TTC549 (cell line): ENCODE results near the gene FOXP4.

Source experiments
- FAIRE-seq: peaks from 2 replicates; lab custom pipeline; 2012; peaks lifted over from hg19 to GRCh38; lab: Jason Lieb, UNC

FOXP4 gene

DNA sequence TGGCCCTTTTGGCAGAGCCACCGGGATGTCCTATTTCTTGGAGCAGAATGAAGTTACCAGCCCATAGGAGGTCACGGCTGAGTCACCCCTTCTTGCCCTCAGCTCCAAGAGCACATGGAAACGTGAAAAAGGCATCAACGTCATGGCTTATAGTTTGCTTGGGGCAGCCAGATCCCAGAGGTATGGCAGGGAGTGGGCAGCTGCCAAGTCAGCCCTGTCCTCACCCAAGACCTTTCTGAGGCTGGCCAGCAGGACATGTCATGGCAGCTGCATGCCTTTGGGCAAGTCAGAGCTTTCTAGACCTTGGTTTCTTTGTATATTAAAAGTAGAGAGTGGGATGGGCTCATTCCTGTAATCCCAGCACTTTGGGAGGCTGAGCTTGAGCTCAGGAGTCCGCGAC is 83.9 kb downstream of the FOXP4 start:
- no peak for FAIRE-seq

DNA sequence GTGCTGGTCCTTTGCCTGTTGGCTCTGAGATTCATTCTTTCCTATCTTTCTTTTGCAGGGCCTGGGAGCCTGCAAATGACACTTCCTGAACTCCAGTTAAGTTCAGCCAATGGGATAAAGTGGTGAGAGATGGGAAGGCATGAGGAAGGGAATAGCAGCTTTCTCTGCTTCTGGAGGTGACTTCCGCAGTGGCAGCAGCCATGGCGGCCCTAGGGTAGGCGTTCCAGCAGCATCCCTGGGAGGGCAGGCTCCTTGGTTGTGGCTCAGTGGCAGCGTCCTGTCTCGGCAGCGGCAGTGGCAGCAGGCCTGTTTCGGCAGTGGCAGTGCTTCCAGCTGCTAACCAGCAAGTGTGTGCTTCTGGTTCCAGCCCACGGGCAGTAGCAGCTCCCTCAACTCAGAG is 84.8 kb downstream of the FOXP4 start:
- FAIRE-seq = no peak

DNA sequence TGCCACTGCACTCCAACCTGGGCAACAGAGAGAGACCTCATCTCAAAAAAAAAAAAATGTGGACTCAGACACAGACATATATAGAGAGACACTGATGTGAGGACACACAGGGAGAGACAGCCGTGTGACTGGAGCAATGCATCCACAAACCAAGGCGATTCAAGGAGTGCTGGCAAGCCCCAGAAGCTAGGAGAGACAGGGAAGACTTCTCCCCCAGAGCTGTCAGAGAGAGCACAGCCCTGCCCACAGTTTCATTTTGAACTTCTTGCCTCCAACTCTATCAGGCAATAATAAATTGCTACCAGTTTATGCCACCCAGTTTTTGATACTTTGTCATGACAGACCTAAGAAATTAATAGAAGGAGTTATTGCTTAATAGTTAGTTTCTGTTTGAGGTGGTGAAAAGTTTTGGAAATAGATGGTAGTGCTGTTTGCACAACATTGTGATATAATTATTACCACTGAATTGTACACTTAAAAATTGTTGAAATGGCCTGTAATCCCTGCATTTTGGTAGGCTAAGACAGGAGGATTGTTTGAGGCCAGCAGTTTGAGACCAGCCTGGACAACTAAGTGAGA is 87.0 kb downstream of the FOXP4 start:
- FAIRE-seq = no peak

DNA sequence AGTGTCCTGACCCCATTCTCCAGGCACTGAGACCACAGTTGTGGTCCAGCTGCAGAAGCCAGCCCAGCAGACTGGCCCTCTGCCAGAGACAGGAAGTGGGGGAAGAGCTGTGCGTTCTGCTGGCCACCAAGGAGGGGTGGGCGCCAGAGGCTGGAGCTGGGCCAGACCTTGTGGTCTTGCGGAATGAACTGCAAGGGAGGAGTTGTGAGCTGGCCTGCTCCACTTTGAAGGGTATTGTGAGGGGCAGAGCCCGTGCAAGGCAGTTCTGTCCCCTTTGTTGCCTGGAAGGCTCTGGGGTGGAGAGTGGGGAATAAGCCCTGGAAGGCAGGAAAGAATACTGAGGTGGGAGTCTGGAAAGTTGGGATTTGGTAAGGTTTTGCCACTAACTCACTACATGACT is 88.5 kb downstream of the FOXP4 start:
- FAIRE-seq = no peak

DNA sequence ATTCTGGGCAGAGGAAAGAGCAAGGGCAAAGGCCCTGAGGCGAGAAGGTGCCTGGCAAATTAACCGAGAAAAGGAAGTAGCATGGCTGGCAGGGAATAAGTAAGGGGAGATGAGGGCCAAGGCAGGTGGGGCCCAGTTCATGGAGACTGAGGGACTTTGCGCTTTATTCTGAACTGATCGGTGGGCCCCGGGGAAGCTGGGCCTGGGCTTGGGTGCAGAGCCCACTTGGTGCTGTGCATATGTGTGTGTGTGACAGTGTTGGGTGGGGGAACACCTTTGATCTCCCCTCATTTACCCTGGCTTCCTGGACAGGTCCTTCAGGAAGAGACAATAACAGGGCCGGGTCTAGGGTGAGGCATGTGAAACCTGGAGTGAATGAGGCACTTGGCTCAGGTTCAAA is 89.2 kb downstream of the FOXP4 start:
- no peak for FAIRE-seq

DNA sequence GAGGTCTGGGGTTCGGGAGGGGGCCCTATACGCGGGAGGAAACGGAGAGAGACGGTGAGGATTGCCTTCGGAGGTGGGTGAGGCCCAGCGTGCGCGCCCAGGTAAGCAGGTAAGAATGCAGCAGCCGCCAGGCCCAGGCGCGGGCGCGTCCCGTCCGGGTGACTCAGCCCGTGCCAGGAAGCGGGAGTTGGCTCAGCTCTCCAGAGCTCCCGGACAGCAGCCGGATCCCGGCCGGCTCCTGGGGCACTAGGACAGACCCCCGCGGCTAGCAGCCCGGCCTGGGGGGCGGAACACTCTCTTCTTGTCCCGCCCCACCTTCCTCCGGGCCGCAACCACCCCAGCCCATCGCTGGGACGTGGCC is 90.6 kb downstream of the FOXP4 start:
- no peak for FAIRE-seq

DNA sequence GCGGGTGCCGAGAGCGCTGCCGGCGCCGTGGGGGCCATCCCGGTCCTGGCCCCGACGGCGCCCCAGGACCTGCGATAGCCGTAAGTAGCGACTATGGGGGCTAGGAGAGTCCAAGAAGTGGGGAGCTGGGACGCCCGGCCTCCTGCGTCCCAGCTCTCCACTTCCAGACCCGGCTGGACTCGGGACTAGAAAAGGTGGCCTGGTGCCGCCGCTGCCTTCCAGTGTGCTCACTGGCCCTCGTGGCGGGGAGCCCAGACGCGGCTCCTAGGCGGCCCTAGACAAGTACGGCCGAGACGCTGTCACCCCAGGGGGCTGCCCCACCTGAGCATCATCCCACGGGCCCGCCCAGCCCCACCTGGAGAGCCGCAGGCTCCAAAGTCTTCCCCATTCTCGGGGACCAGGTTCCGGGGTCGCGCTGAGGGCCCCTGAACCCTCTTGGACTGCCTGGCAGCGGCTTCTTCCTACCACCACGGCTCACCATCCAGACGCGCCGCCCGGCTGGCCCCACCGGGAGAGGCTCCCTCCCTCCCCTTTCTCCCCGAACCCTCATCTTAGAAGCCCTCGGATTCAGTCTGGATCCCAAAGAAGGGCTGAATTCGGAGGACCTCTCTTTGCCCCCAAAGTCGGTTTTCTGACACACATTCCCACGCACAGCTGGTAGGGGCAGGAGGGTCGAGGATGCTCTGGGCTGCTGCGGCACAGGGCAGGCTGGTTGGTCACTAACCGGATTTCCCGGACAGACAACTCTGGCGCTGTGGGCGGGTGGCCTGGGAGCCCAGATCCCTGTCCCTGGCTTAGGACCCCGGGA is 91.2 kb downstream of the FOXP4 start:
- no peak for FAIRE-seq

DNA sequence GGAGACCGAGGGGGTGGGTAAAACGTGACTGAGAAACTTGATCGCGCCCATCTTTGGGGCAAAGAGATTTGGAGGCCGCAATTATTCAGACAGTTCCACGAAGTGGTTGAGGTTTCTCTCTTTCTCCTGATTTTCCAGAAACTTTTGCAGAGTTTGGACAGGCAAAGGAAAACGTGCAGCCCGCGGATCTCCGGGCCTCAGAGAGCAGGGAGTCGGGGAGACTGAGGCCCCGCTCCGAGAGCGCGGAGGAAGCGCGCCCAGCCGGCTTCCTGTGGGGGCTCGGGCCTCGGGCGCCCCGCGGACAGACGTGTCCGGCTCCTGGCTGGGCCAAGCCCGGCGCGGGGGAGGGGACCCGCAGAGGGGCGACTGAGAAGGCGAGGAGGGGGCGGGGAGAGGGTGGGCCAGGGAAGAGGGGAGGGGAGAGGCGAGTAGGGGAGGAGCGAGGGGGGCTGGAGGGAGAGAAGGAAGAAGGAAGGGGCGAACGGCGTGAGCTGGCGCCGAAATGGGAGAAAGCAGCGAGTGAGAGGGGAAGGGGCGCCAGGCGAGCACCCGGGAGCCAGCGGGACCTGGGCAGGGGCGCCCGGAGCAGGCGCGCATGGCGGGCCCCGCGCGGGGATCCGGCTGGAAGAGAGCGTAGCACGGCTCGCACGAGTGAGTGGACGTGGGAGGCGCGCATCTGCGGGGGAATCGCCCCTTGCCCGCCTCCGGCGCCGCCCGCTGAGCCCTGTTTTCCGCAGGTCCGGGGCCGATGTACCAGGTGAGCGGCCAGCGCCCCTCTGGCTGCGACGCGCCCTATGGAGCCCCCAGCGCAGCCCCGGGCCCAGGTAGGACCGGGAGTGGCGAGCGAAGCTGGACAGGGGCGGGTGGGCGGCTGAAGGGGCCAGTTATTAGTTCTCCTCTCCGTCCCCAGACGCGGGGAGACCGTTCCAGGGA is 92.1 kb downstream of the FOXP4 start, which contains the start of gene MDFI:
Gene MDFI, plus strand, starts transcription at position 467 of the 933 bp plus-strand sequence. Its CDS starts 282 bp downstream, at position 749.
- FAIRE-seq = no peak

DNA sequence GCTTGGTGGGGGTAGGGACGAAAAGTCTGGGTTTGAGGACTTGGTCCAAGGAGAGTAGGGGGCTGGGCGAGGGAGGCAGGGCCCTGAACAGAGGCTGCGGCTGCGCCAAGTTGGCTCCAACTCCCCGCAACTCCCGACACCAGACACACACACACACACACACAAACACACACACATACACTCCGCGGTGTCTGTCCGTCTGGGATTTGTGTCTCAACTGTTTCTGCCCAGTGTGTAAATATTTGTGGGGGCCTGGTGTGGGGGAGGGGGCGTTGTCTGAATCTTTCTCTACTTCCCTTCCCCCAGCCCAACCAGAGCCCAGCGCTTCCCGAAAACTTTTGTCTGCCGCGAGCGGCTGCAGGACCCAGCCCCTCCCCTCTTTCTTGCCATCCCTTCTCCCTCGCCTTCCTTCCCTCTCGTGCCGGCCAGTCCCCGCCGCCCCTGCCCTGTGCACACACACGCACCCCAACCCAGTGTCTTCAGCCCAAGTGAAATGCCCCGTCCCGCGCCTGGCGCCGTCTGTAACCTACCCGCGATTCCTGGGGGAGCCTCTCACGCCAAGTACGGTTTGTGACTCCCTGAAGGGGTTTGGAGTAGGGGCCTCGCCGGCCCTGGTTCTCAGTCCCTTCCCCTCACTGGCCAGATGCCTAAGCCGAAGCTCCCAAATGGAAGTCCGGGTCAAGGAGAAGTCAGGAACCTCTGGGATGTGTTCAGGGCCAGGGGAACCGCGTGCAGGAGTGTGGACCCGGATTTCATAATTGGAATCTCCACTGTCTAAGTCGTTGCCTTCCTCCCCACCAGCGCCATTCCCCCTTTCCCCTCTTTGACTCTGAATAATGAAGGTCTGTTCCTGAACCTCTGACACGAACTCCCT is 93.0 kb downstream of the FOXP4 start:
- FAIRE-seq = no peak

DNA sequence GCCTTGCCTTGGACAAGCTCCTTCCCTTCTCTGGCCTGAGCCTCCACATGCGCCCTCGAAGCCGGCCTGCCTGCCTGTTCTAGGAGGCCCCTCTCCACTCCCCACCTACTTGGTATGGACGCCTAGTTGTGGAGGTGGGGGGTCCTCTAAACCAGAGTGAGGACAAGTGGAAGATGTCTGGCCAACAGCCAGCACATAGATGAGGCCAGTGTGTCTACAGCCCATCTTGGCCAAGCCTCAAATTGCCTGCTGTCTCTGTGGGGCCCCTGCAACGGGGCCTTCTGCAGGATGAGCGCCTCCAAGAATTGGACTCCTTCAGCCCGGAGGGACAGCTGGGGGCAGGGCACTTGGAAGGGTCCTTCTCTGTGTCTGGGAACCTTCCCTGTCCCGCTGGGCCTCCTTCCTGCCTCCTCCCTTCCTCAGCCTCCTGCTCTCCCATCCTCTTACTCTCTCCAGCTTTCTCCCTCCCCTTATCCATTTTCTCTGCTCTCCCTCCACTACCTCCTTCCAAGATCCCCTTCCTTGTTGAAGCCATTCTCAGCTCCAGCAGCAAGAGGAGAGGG is 93.7 kb downstream of the FOXP4 start:
- FAIRE-seq = no peak

DNA sequence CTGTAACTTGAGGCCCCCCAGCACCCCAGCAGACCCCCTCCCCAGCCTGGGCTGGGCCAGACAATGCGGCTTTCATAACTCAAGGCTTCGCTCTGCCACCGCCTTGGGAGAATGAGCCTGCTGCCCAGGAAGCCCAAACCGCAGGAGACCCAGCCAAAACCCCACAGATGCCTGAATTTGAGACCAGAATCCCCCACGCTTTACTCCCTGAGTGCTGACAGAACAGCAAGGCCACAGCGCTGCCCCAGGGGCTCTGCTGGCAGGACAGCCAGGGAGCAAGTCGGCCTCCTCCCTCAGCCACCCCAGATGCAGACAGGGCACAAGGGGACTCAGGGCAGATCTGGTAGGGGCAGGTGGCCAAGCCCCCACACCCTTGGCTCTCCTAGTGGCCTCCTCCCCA is 94.2 kb downstream of the FOXP4 start:
- FAIRE-seq = no peak

DNA sequence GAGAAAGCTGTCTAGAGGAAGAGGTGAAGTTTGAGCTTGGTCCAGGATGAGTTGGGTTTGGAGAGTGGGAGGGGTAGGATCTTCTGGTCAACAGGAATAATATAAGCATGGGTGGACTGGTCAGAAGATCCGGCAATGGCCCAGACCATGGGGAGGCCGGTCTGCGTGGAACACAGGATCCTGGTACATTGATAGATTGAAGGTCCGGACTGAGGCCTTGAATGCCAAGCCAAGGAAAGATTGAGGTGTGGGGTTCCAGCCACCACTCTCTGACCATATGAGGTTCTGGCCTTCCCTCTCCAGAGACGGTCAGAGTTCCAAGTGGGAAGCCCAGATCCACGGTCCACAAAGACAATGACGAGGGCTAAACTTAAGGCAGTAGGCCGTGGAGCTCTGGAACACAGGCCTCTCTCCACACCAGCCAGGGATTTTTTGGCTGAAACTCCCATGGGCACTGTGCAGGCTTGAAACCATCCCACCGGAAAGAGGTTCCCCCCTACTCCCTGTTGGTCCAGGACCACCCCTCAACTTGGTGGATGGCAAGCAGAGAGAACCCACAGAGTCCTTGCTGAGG is 95.3 kb downstream of the FOXP4 start:
- FAIRE-seq = no peak

DNA sequence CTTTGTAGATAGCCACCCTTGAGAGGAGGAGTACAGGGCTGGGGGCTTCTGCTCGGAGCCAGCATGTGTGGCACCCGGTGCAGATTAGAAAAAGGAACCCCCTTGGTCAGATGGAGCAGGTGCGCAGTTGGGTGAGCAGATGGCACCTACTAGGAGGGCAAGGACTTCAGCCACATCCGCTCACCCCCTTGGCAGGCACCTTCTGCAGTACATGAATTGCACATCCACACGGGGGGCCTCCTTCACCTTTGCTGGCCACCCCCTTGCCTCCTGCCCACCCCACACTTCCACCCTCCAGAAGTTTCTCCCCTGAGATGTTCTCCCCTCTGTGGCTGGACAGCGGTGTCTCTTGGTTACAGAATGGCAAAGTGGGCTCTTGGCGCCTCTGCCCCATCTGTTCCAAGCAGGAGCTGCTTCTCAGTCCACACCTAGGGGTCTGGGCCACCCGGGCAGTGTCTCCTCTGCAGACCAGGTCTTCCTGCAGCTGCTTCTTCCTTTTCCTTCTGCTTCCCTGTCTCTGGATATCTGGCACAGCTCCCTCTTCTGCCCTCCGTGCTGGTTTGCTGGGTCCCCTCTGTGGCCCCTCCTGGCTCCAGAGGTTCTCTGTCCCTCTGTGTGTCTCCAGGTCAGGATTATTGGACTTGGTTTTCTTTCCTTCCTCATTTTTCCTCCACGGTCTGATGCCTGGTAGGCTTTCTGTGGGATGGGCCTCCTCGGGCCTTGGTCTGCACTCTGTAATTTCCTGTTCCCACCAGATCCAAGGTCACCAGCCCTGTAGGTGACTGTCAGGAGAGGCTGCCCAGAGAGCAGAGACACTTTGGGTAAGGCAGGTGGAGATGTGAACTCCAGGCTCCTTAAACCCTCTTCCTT is 96.1 kb downstream of the FOXP4 start:
- no peak for FAIRE-seq

DNA sequence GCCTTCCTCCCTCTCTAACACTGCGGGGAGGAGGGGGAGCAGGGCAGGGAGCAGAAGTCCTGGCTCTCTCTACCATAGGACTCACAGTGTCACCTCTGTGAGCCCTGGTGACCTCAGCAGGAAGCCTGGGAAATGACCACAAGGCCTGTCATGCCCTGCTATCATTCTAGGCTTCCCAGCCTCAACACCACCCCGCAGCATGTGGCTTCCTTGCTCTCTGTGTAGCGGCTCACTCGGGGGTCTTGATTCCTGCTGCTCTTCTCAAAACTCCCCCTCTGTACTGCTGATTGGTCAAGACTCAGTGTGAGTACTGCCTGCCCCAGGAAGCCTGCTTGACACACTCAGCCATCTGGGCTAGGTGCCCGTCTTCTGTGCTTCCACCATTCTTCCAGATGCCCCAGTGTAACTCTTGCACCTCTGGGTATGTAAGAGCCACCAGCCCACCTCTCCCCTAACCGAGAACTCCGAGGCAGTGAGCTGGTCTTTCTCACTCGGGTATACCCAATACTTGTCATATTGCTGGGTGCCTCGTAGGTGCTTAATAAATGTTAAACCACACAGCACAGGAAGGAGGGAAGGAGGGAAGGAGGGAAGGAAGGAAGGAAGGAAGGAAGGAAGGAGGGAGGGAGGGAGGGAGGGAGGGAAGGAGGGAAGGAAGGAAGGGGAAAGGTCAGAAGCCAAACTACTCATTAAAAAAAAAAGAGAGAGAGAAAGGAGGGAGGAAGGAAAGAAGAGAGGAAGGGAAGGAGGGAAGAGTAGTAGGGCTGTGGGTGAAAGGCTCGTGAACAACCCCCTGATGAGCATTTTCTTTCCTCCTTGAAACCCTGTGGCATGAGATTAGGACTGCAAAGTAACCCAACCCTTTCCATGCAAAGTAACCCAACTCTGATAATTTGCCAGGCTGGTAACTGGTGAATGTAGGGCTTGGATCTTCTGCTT is 97.0 kb downstream of the FOXP4 start:
- FAIRE-seq = no peak

DNA sequence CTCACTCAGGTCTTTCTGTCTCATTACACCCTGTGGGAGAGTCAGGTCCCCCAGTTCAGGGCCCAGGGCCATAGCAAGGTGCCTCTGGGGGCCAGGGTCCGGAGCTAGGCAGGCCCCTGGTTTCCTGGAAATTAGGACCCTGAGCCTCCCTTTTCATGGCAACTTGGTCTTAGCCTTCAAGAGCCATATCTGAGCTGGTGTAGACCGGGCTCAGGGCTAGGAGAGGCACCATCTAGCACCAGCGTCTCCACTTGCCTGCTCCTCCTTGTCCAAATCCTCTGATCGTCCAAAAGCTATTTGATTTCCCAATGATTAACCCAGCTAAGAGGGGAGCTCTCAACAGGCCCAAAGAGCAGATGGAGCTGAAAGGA is 97.7 kb downstream of the FOXP4 start:
- FAIRE-seq = no peak

DNA sequence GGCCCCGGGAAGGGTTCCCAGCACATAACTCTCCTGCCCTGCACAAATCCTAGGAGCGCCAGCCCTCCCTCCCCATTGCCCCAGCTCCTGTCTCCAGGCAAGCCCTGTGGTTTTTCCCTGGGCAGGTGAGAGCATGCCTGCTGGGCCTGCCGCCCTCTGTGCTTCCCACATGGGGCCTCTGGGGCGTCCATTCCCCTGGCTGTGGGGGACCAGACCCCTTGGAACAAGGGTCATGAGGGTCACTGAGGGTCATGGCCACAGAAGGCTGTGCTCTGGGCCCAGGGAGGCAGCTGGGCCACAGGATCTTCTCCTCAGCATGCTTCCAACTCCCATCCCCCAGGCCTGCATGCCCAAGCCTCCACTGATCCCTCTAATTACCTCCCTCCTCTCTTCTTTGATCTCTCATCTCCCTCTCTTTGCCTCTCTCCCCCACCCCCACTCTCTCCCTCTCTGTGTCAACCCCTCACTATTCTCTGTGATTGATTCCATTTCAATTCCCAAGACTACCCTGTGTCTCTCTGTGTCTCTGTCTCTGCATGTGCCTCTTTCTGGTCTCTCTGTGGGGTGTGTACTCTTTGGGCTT is 98.2 kb downstream of the FOXP4 start:
- no peak for FAIRE-seq

DNA sequence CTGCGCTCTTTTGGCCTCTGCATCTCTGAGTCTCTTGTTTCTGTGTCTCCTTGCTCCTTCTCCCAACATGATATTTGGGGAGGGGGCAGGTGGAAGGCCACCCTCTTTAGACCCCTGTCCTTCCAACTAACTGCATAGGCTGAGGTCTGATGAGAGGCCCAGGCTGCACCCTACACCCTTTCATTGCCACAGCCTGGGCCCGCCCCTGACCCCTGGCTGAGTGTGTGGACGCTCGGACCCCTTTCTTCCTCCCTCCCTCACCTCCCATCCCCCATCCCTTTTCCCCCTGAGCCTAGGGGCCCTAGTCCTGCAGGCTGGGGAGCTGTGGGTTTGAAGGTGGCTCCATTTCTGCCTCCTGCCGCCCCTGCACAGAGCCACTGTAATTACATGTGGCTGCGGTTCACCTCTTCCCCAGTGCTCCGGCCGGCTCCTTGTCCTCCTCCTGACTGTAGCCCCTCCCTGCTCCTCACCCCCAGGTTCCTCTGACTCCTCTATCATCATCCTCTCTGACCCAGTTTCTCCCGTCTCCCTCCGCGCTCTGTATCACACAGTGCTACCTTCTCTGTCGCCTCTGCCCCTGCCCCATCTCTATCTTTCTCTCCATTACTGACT is 98.9 kb downstream of the FOXP4 start:
- FAIRE-seq = no peak

DNA sequence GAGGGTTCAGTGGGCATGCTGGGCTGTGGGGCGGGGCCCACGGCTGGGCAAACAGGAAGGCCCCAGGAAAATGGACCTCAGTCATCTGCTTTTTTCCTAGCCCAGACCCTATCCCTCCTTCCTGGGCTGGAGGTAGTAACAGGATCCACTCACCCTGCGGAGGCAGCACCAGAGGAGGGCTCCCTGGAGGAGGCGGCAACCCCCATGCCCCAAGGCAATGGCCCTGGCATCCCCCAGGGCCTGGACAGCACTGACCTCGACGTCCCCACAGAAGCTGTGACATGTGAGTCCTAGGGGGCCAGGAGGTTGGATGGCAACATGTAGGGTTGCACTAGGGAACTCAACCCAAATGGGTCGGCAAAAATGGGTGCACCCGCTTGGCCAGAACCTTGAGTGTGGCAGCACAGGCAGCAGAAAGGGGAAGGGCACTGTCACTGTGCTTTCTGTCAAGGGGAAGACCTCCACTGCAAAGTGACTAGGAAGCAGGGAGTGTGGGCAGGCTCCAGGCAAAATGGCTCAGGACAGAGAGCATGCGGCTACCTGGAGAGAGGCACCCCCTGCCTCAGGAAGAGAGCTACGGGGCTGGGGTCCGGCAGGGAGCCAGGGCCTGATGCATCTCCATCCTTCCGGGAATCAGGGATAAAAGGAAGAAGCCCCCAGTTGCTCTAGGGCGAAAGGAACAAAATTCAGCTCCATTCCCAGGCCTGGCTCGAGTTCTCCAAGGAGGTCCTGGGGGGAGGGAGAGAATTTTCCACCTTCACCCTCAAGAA is 100.0 kb downstream of the FOXP4 start:
- no peak for FAIRE-seq
